Measurements from ENCODE around the gene DBP.

DBP gene

DNA sequence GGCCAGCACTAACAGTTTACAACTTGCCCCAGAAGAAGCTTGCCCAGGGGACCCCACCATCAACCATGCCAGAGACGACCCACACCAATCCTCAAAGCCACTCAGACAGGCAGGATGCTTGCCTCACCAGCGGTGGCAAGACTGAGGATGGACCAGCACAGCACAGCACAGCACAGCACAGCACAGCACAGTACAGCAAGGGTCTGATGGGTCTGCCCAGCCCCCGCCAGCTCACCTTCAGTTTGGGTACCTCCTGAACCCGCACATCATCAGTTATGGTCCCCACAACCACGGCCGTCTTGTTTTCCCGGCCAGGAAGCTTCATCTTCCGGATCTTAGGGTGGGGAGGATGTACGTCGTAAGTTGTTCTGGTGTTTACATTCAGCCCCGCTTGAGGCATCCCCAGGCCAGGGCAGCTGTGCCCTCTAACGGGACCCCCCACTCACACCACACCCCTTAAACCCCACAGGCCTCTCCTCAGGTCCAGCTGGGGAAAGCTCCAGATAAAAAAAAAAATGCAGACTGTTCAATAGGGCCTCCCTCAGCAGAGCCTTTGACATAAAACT, 20.6 kb downstream of the DBP start:
- H3K4me3 ChIP-seq (ENCODE audit: low read depth, low read length): peak overlapping the region; percentile 90
- no peak for DNase-seq (ENCODE audit: low read depth)
- in situ Hi-C loops (cut with HindIII; ENCODE audit: low sequenced_read_pairs): no loop called here
- TF ChIP-seq, protein P1, sequence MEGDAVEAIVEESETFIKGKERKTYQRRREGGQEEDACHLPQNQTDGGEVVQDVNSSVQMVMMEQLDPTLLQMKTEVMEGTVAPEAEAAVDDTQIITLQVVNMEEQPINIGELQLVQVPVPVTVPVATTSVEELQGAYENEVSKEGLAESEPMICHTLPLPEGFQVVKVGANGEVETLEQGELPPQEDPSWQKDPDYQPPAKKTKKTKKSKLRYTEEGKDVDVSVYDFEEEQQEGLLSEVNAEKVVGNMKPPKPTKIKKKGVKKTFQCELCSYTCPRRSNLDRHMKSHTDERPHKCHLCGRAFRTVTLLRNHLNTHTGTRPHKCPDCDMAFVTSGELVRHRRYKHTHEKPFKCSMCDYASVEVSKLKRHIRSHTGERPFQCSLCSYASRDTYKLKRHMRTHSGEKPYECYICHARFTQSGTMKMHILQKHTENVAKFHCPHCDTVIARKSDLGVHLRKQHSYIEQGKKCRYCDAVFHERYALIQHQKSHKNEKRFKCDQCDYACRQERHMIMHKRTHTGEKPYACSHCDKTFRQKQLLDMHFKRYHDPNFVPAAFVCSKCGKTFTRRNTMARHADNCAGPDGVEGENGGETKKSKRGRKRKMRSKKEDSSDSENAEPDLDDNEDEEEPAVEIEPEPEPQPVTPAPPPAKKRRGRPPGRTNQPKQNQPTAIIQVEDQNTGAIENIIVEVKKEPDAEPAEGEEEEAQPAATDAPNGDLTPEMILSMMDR (IDR thresholded peaks at IDR 0.05; ENCODE audit: low read depth, low read length, missing control alignments): no peak

DNA sequence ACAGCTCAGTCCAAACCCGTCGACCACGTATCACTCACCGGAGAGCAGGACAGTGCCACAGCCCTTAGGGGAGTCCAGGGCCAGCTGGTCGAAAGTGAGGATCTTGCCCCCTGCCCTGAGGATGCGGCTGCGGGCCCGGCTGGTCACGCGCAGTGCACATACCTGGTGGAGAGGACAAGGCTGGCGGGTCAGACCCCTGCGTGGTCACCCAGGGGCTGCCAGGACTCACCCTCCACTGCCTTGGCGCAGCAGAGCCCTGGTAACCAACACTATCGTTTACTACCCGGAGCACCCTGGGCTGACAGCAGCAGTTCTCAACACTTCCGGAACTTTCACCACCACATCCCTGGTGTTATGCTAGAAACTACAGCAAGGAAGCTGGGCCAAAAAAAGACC, 21.1 kb downstream of the DBP start:
- DNase-seq (ENCODE audit: low read depth): no peak
- TF ChIP-seq, protein P1 (IDR thresholded peaks at IDR 0.05; ENCODE audit: low read depth, low read length, missing control alignments): no peak
- no peak overlapping the region for H3K4me3 ChIP-seq (ENCODE audit: low read depth, low read length)
- in situ Hi-C loops (cut with HindIII; ENCODE audit: low sequenced_read_pairs): no loop called here

DNA sequence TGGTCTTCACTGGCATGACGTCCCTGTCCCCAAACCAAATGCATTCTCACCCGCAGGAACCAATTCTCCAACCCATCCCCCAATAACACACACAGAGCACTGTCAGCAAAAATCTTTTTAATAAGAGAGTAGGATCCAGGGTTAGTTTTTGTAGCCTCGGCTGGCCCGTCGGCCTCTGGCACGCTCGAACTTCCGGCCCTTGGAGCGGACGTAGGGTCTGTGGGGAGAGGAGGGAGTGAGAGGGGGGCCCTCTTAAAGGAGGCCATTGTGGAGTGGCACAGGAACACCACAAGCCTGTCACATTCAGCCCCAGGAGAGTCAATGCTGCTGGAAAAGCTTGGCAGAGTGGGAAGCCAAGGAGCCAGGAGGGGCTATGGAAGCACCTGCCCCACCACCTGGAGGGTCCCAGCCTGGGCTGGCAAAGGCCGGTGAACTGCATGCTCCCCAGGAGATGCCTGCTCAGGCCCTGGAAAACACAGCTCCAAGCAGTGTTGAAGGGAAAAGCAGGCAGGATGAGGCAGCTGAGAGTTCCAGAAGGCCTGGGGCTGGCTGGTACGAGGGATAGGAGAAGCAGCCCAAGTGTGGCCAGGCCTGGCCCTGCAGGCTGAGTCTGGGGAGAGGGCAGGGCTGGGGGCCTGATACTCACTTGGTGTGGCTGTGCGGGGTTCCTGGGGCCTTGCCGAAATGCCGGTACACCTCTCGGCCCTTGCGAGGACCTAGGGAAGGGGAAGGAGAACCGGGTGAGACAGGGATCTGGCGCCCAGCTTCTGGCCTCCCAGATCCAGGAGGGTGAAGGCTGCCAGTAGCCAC, 21.7 kb downstream of the DBP start:
- no peak overlapping the region for H3K4me3 ChIP-seq (ENCODE audit: low read depth, low read length)
- TF ChIP-seq, protein P1 (IDR thresholded peaks at IDR 0.05; ENCODE audit: low read depth, low read length, missing control alignments): no peak
- no peak for DNase-seq (ENCODE audit: low read depth)
- in situ Hi-C loops (cut with HindIII; ENCODE audit: low sequenced_read_pairs): no loop called here

DNA sequence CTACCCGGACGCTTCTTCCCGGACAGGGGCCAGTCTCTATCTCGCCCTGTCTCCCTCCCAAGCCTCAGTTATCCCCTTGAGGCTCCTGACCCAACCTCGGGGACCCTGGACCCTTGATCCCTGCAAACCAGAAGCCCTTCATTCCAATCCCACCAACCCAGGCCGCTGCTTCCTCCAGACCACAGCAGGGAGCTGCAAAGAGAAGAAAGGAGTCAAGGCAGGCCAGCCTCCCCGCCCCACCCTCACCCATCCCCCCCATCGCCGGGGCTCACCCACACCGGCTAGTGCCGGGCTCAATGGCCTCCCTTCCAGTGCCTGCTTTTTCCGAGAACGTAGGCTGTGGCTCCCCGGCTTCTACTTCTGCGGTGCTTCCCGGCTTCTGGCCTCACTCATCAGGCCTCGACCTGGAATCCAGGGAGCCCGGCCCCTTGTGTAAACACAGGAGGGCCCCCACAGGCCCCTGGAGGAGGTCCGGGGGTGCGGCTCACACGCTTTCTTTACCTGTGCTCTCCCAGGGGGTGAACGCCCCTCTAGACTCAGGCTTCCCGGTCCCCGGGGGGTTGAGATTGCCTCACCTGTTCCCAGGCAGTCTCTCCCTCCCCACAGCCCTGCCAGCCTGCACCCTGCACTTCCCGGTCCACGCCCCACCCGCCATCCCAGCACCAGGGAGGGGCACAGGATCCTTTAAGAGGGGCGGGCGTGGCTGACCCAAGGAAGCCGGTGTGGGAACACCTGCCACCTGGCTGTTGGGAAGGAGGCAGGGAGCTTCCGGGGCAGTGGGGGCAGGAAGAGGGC, 22.5 kb downstream of the DBP start, which contains the start of gene FAM83E:
Gene FAM83E, minus strand, starts transcription at position 641 of the 795 bp plus-strand sequence. CDS start 1,704 bp downstream, outside the sequence.
- TF ChIP-seq, protein P1 (IDR thresholded peaks at IDR 0.05; ENCODE audit: low read depth, low read length, missing control alignments): no peak
- H3K4me3 ChIP-seq (ENCODE audit: low read depth, low read length): no peak within 1 kb of the TSS
- in situ Hi-C loops (cut with HindIII; ENCODE audit: low sequenced_read_pairs): no loop called here
- no peak for DNase-seq (ENCODE audit: low read depth)

DNA sequence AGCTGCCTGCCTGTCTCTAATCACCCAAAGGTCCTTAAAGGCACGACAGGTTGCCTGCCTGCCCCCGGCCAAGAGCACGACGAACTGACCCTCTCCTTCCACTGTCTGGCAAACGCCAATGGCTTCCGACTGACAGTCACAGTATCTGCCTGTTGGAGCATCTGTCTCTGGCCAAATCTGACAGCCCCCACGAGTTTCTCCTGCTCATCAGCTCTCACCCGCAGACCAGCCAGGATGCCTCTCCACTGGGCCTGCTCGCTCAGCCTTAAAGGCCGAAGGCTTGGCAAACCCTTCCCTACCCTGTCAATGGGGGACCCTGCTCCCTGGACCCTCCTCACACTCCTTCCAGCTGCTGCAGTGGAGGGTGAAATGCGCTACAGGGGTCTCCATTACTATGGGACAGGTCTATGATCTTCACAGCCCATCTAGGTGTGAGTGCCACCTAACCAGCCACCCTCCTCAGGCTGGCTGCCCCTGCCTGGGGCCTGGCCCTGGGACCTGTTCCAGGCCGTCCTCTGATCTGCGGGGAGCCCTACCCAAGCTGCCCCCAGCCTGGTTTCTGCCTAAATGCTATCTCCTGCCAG, 23.2 kb downstream of the DBP start:
- no peak overlapping the region for H3K4me3 ChIP-seq (ENCODE audit: low read depth, low read length)
- TF ChIP-seq, protein P1 (IDR thresholded peaks at IDR 0.05; ENCODE audit: low read depth, low read length, missing control alignments): no peak
- in situ Hi-C loops (cut with HindIII; ENCODE audit: low sequenced_read_pairs): no loop called here
- no peak for DNase-seq (ENCODE audit: low read depth)

Measured in astrocyte of the cerebellum (primary cell).